Lower leg skin (tissue), 3 donors: ENCODE data around the gene EGLN2.

ENCODE experiments used
- POLR2A ChIP-seq, 2 donors: fragments of 450-650 bp; IDR thresholded peaks; one replicate each; pipeline ENCODE4 v1.6.1; 2016 to 2017; ENCODE audit warnings: antibody characterized with exemption in 2 of 2, mild to moderate bottlenecking in 1 of 2, moderate library complexity in 1 of 2
- TF ChIP-seq, protein P1 (sequence below), 3 donors: fragments of 450-650 bp; IDR thresholded peaks; one replicate each; pipeline ENCODE4 v1.5.1; 2016; ENCODE audit warnings: antibody characterized with exemption in 3 of 3, mild to moderate bottlenecking in 3 of 3, moderate library complexity in 2 of 3

- TF ChIP-seq, protein P1, sequence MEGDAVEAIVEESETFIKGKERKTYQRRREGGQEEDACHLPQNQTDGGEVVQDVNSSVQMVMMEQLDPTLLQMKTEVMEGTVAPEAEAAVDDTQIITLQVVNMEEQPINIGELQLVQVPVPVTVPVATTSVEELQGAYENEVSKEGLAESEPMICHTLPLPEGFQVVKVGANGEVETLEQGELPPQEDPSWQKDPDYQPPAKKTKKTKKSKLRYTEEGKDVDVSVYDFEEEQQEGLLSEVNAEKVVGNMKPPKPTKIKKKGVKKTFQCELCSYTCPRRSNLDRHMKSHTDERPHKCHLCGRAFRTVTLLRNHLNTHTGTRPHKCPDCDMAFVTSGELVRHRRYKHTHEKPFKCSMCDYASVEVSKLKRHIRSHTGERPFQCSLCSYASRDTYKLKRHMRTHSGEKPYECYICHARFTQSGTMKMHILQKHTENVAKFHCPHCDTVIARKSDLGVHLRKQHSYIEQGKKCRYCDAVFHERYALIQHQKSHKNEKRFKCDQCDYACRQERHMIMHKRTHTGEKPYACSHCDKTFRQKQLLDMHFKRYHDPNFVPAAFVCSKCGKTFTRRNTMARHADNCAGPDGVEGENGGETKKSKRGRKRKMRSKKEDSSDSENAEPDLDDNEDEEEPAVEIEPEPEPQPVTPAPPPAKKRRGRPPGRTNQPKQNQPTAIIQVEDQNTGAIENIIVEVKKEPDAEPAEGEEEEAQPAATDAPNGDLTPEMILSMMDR (IDR thresholded peaks at IDR 0.05) = no peak
- TF ChIP-seq POLR2A (IDR thresholded peaks at IDR 0.05) = no peak
These were observed 28.6 kb downstream of the EGLN2 start for GRCh38 chr19:40827386-40828247.
